ENCODE results near the gene STYXL2. TPM values are rescaled to one million over a fixed set of nuclear protein-coding genes. Genes with fewer than 3 reads are reported as not detected.
A peak's percentile ranks its signal among the peaks of the same experiment; 100 is the strongest.

STYXL2 gene
- total and polyA plus RNA-seq, 2 experiments from 2014 or later, result 0.17 to 0.40 TPM

GRCh38 chr1:167102906-167103573 is 9.2 kb downstream of the STYXL2 start:
- Histone ChIP-seq H3K27ac (ENCODE audit: low read depth) (no peak overlapping the region), H2AFZ (peak overlapping the region; percentile 85), H3K4me2 (peak overlapping the region; percentile 40; the same call in 1 of the 2 replicates), H3F3A (replicated peaks; ENCODE audit: low read depth) (no peaks in the 10 kb centered on the region), H3K4me3 (no peak overlapping the region), H3K36me3 (ENCODE audit: insufficient read depth) (no peaks in the 10 kb centered on the region; the same call in 1 of the 2 replicates), H3K9me2 (ENCODE audit: insufficient read depth) (peaks cover 12% of the 10 kb centered on the region; the same call in 1 of the 2 replicates), H3K4me1 (ENCODE audit: insufficient read depth) (peaks cover 30% of the 10 kb centered on the region), H3K27me3 (ENCODE audit: insufficient read depth) (no peaks in the 10 kb centered on the region), H3K79me2 (replicated peaks; ENCODE audit: insufficient read depth) (no peaks in the 10 kb centered on the region), H4K20me1 (replicated peaks; ENCODE audit: insufficient read depth) (no peaks in the 10 kb centered on the region)
- peaks cover 34% of the 10 kb centered on the region for H3K4me1 Mint-ChIP-seq
- TF ChIP-seq STAT1 (IDR thresholded peaks at IDR 0.05; ENCODE audit: unreplicated experiment) (no peak), CTCF (conservative IDR thresholded peaks at IDR 0.05; ENCODE audit: low read depth in 2 of 2) (no peak), CREB1 (CRISPR knock-in tag; IDR thresholded peaks at IDR 0.05; ENCODE audit: low read depth) (no peak), ZNF462 (CRISPR knock-in tag; IDR thresholded peaks at IDR 0.05) (no peak), ZNF114 (CRISPR knock-in tag; IDR thresholded peaks at IDR 0.05) (no peak), EZH2phosphoT487 (IDR thresholded peaks at IDR 0.05; ENCODE audit: unreplicated experiment) (no peak), ZNF331 (CRISPR knock-in tag; IDR thresholded peaks at IDR 0.05; ENCODE audit: low read depth) (no peak), EZH2 (IDR thresholded peaks at IDR 0.05; ENCODE audit: low read depth, unreplicated experiment) (no peak), NANOG (IDR thresholded peaks at IDR 0.05; ENCODE audit: borderline replicate concordance) (no peak)
- DNase-seq (ENCODE audit: low spot score), result no peak
- peaks cover 2% of the 10 kb centered on the region for H3K27me3 Mint-ChIP-seq (ENCODE audit: insufficient read depth, low read depth, poor library complexity)
- ATAC-seq, result no peak
- H3K9me3 Mint-ChIP-seq, result no peaks in the 10 kb centered on the region; the same call in 2 of the 3 replicates
- H3K4me3 Mint-ChIP-seq, result no peak overlapping the region
- no peak overlapping the region for H3K27ac Mint-ChIP-seq
- H3K36me3 Mint-ChIP-seq (ENCODE audit: low read depth), result no peaks in the 10 kb centered on the region
